Measurements from ENCODE around the gene C16orf96.

The C16orf96 gene

DNA sequence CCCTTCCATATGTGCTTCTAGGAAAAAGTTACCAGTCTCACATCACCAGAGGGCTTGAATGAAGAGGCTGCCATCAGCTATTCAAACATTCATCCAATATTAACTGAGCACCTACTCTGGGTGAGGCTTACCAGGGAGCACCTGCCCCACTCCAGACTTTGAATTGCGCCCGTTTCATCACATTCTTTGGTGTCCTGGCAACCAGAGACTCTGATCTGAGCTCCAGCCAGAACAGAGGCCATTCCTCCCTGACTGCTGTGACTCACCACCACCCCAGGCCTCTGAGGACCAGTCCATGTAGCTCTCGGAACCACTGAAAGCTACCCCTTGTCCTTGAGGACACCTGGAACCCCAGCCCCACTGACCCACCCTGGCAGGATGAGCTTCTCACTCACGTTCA is at the start of gene C16orf96:
Gene C16orf96 (plus strand): TSS at position 229 of the 400 bp plus-strand sequence. CDS start 150 bp downstream, at position 379.
- no peak within 1 kb of the TSS for H3K9ac ChIP-seq (ENCODE audit: low read length)
- H2AFZ ChIP-seq (ENCODE audit: low read length) = no peak within 1 kb of the TSS
- H4K20me1 ChIP-seq (ENCODE audit: insufficient read depth, low read length) = no peaks in the 10 kb centered on the region
- H3K4me1 ChIP-seq (ENCODE audit: low read length) = no peaks in the 10 kb centered on the region
- H3K36me3 ChIP-seq (replicated peaks; ENCODE audit: insufficient read depth, low read length) = no peaks in the 10 kb centered on the region
- TF ChIP-seq EZH2phosphoT487 (IDR thresholded peaks at IDR 0.05; ENCODE audit: low read length) (no peak), CTCF (IDR thresholded peaks at IDR 0.05; ENCODE audit: low read length) (no peak), EZH2 (optimal IDR thresholded peaks at IDR 0.05; ENCODE audit: low read depth, low read length) (no peak)
- H3K79me2 ChIP-seq (ENCODE audit: low read length) = no peaks in the 10 kb centered on the region
- H3K9me2 ChIP-seq (replicated peaks; ENCODE audit: insufficient read depth, low read length) = no peaks in the 10 kb centered on the region
- no peak within 1 kb of the TSS for H3K4me2 ChIP-seq (ENCODE audit: low read depth, low read length)
- H3K27ac ChIP-seq (ENCODE audit: low read length) = no peak within 1 kb of the TSS
- no peaks in the 10 kb centered on the region for H3K27me3 ChIP-seq (replicated peaks; ENCODE audit: insufficient read depth, low read length)
- no peak within 1 kb of the TSS for H3K4me3 ChIP-seq (ENCODE audit: low read length)
- H3F3A ChIP-seq (ENCODE audit: insufficient read depth, low read length) = no peaks in the 10 kb centered on the region
- H3K9me3 ChIP-seq (replicated peaks; ENCODE audit: insufficient read depth, low read length) = no peaks in the 10 kb centered on the region
- DNase-seq = no peak

- no peaks in the 10 kb centered on the region for H3K9me3 ChIP-seq (replicated peaks; ENCODE audit: insufficient read depth, low read length)
- peak overlapping the region; percentile 81; the same call in 1 of the 2 replicates for H3K4me2 ChIP-seq (ENCODE audit: low read depth, low read length)
- H3K27me3 ChIP-seq (replicated peaks; ENCODE audit: insufficient read depth, low read length) = no peaks in the 10 kb centered on the region
- peak overlapping the region; percentile 49; the same call in 1 of the 2 replicates for H3K9ac ChIP-seq (ENCODE audit: low read length)
- no peak overlapping the region for H2AFZ ChIP-seq (ENCODE audit: low read length)
- TF ChIP-seq EZH2phosphoT487 (IDR thresholded peaks at IDR 0.05; ENCODE audit: low read length) (no peak), CTCF (IDR thresholded peaks at IDR 0.05; ENCODE audit: low read length) (peak; percentile 90)
- peaks cover 27% of the 10 kb centered on the region for H3K4me1 ChIP-seq (ENCODE audit: low read length)
- H3K79me2 ChIP-seq (ENCODE audit: low read length) = peaks cover 48% of the 10 kb centered on the region
- H3K9me2 ChIP-seq (replicated peaks; ENCODE audit: insufficient read depth, low read length) = no peaks in the 10 kb centered on the region
- peaks cover 15% of the 10 kb centered on the region for H3F3A ChIP-seq (ENCODE audit: insufficient read depth, low read length)
- no peak overlapping the region for H3K4me3 ChIP-seq (ENCODE audit: low read length)
- H3K27ac ChIP-seq (ENCODE audit: low read length) = peak overlapping the region; percentile 82; the same call in 1 of the 2 replicates
- 0 out of 2 replicates have a peak, but pooled peaks cover 4% of the 10 kb centered on the region for H3K36me3 ChIP-seq (replicated peaks; ENCODE audit: insufficient read depth, low read length)
- peak; percentile 81 for DNase-seq
- H4K20me1 ChIP-seq (ENCODE audit: insufficient read depth, low read length) = no peaks in the 10 kb centered on the region
Measured at GRCh38 chr16:4506450-4506849, 49.7 kb upstream of the C16orf96 start.

DNA sequence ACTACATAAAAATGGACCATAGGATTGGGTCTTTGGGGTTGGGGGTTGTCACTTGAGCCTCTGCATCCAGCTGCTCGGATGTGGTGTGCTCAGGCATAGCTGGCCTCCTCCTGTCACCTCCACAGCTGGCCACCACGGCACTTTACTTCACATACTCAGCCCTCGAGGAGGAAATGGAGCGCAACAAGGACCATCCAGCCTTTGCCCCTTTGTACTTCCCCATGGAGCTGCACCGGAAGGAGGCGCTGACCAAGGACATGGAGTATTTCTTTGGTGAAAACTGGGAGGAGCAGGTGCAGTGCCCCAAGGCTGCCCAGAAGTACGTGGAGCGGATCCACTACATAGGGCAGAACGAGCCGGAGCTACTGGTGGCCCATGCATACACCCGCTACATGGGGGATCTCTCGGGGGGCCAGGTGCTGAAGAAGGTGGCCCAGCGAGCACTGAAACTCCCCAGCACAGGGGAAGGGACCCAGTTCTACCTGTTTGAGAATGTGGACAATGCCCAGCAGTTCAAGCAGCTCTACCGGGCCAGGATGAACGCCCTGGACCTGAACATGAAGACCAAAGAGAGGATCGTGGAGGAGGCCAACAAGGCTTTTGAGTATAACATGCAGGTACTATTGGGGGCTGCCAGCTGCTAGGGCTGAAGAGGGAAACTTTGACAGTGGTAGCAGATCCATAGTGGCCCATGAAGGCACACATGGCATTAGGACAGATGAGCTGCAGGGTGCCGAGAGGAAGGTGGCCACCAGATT is 48.4 kb upstream of the C16orf96 start:
- Histone ChIP-seq H3K9me2 (replicated peaks; ENCODE audit: insufficient read depth, low read length) (no peaks in the 10 kb centered on the region), H3K4me1 (ENCODE audit: low read length) (peaks cover 28% of the 10 kb centered on the region), H3F3A (ENCODE audit: insufficient read depth, low read length) (peaks cover 15% of the 10 kb centered on the region), H3K79me2 (ENCODE audit: low read length) (peaks cover 51% of the 10 kb centered on the region), H3K27me3 (replicated peaks; ENCODE audit: insufficient read depth, low read length) (no peaks in the 10 kb centered on the region), H3K9ac (ENCODE audit: low read length) (no peak overlapping the region), H2AFZ (ENCODE audit: low read length) (no peak overlapping the region), H3K9me3 (replicated peaks; ENCODE audit: insufficient read depth, low read length) (no peaks in the 10 kb centered on the region), H3K4me3 (ENCODE audit: low read length) (no peak overlapping the region), H3K36me3 (replicated peaks; ENCODE audit: insufficient read depth, low read length) (0 out of 2 replicates have a peak, but pooled peaks cover 4% of the 10 kb centered on the region), H3K4me2 (ENCODE audit: low read depth, low read length) (no peak overlapping the region), H4K20me1 (ENCODE audit: insufficient read depth, low read length) (no peaks in the 10 kb centered on the region), H3K27ac (ENCODE audit: low read length) (no peak overlapping the region)
- no peak for DNase-seq
- no peak for TF ChIP-seq CTCF (IDR thresholded peaks at IDR 0.05; ENCODE audit: low read length)
- TF ChIP-seq EZH2phosphoT487 (IDR thresholded peaks at IDR 0.05; ENCODE audit: low read length) = no peak
- no peak for TF ChIP-seq EZH2 (optimal IDR thresholded peaks at IDR 0.05; ENCODE audit: low read depth, low read length)

All from MM.1S (cell line).